ENCODE measurements around the gene DCANP1.

The DCANP1 gene

GRCh38 chr5:135398160-135398854 is 48.8 kb downstream of the DCANP1 start:
- H3K27ac ChIP-seq (ENCODE audit: low read depth, low read length, poor library complexity, severe bottlenecking): peak overlapping the region; percentile 45
- no peaks in the 10 kb centered on the region for H3F3A ChIP-seq (ENCODE audit: insufficient read depth, low read length)
- peak overlapping the region; percentile 93 for H3K4me3 ChIP-seq (ENCODE audit: low read depth, low read length, poor library complexity, severe bottlenecking)
- H3K9me2 ChIP-seq (ENCODE audit: low read depth, low read length): no peaks in the 10 kb centered on the region
- peaks cover 7% of the 10 kb centered on the region; the same call in 1 of the 2 replicates for H3K36me3 ChIP-seq (ENCODE audit: insufficient read depth, low read length)
- H2AFZ ChIP-seq (ENCODE audit: low read length): no peak overlapping the region
- peaks cover 42% of the 10 kb centered on the region for H3K4me1 ChIP-seq (ENCODE audit: insufficient read depth, low read length, severe bottlenecking)
- H3K79me2 ChIP-seq (ENCODE audit: insufficient read depth, low read length): peaks cover 54% of the 10 kb centered on the region
- H3K9ac ChIP-seq (ENCODE audit: low read length): peak overlapping the region; percentile 95
- no peaks in the 10 kb centered on the region for H4K20me1 ChIP-seq (ENCODE audit: insufficient read depth, low read length)
- TF ChIP-seq EZH2 (IDR thresholded peaks at IDR 0.05; ENCODE audit: borderline replicate concordance, low read length) (no peak), CTCF (IDR thresholded peaks at IDR 0.05; ENCODE audit: low read length) (no peak)
- peak overlapping the region; percentile 86 for H3K4me2 ChIP-seq (ENCODE audit: low read length)
- H3K27me3 ChIP-seq (ENCODE audit: insufficient read depth, low read length): no peaks in the 10 kb centered on the region
- H3K9me3 ChIP-seq (ENCODE audit: low read length): no peaks in the 10 kb centered on the region

- Histone ChIP-seq H3K9me2 (ENCODE audit: low read depth, low read length) (no peaks in the 10 kb centered on the region), H3K36me3 (ENCODE audit: insufficient read depth, low read length) (peaks cover 19% of the 10 kb centered on the region; the same call in 1 of the 2 replicates), H3K79me2 (ENCODE audit: insufficient read depth, low read length) (peaks cover 66% of the 10 kb centered on the region), H2AFZ (ENCODE audit: low read length) (no peak overlapping the region), H3K27me3 (ENCODE audit: insufficient read depth, low read length) (no peaks in the 10 kb centered on the region), H3F3A (ENCODE audit: insufficient read depth, low read length) (no peaks in the 10 kb centered on the region), H3K4me1 (ENCODE audit: insufficient read depth, low read length, severe bottlenecking) (peaks cover 42% of the 10 kb centered on the region), H3K9me3 (ENCODE audit: low read length) (no peaks in the 10 kb centered on the region), H4K20me1 (ENCODE audit: insufficient read depth, low read length) (no peaks in the 10 kb centered on the region), H3K4me3 (ENCODE audit: low read depth, low read length, poor library complexity, severe bottlenecking) (peak overlapping the region; percentile 93), H3K27ac (ENCODE audit: low read depth, low read length, poor library complexity, severe bottlenecking) (no peak overlapping the region), H3K4me2 (ENCODE audit: low read length) (peak overlapping the region; percentile 86), H3K9ac (ENCODE audit: low read length) (peak overlapping the region; percentile 95)
- no peak for TF ChIP-seq EZH2 (IDR thresholded peaks at IDR 0.05; ENCODE audit: borderline replicate concordance, low read length)
- no peak for TF ChIP-seq CTCF (IDR thresholded peaks at IDR 0.05; ENCODE audit: low read length)
Measured at GRCh38 chr5:135397084-135397483, 50.1 kb downstream of the DCANP1 start.

GRCh38 chr5:135396459-135397055 is 50.6 kb downstream of the DCANP1 start:
- peaks cover 24% of the 10 kb centered on the region; the same call in 1 of the 2 replicates for H3K36me3 ChIP-seq (ENCODE audit: insufficient read depth, low read length)
- no peaks in the 10 kb centered on the region for H3K27me3 ChIP-seq (ENCODE audit: insufficient read depth, low read length)
- peak overlapping the region; percentile 95; the same call in 1 of the 2 replicates for H3K9ac ChIP-seq (ENCODE audit: low read length)
- peak overlapping the region; percentile 93 for H3K4me3 ChIP-seq (ENCODE audit: low read depth, low read length, poor library complexity, severe bottlenecking)
- no peak overlapping the region for H2AFZ ChIP-seq (ENCODE audit: low read length)
- no peak overlapping the region for H3K27ac ChIP-seq (ENCODE audit: low read depth, low read length, poor library complexity, severe bottlenecking)
- no peaks in the 10 kb centered on the region for H3K9me3 ChIP-seq (ENCODE audit: low read length)
- H3F3A ChIP-seq (ENCODE audit: insufficient read depth, low read length): no peaks in the 10 kb centered on the region
- H3K4me1 ChIP-seq (ENCODE audit: insufficient read depth, low read length, severe bottlenecking): peaks cover 42% of the 10 kb centered on the region
- no peaks in the 10 kb centered on the region for H4K20me1 ChIP-seq (ENCODE audit: insufficient read depth, low read length)
- H3K4me2 ChIP-seq (ENCODE audit: low read length): peak overlapping the region; percentile 86
- H3K9me2 ChIP-seq (ENCODE audit: low read depth, low read length): no peaks in the 10 kb centered on the region
- H3K79me2 ChIP-seq (ENCODE audit: insufficient read depth, low read length): peaks cover 72% of the 10 kb centered on the region
- no peak for TF ChIP-seq EZH2 (IDR thresholded peaks at IDR 0.05; ENCODE audit: borderline replicate concordance, low read length)
- TF ChIP-seq CTCF (IDR thresholded peaks at IDR 0.05; ENCODE audit: low read length): no peak
